CD4-positive, alpha-beta T cell treated with Interferon gamma for 1 hour (primary cell): ENCODE data around the gene APBB2.
"Not testable (repeated sequence)": the region's sequence is repeated elsewhere in the genome, so short reads cannot be mapped to it uniquely, and the experiment has no call there.

Experiments
- DNase-seq: peaks from one replicate; pipeline ENCODE4 v3.0.0-alpha.2; 2020

Gene APBB2

GRCh38 chr4:41002309-41002708, 212.0 kb downstream of the APBB2 start:
- DNase-seq = no peak

- DNase-seq = no peak
Measured at GRCh38 chr4:41000356-41000755, 214.0 kb downstream of the APBB2 start.

DNA sequence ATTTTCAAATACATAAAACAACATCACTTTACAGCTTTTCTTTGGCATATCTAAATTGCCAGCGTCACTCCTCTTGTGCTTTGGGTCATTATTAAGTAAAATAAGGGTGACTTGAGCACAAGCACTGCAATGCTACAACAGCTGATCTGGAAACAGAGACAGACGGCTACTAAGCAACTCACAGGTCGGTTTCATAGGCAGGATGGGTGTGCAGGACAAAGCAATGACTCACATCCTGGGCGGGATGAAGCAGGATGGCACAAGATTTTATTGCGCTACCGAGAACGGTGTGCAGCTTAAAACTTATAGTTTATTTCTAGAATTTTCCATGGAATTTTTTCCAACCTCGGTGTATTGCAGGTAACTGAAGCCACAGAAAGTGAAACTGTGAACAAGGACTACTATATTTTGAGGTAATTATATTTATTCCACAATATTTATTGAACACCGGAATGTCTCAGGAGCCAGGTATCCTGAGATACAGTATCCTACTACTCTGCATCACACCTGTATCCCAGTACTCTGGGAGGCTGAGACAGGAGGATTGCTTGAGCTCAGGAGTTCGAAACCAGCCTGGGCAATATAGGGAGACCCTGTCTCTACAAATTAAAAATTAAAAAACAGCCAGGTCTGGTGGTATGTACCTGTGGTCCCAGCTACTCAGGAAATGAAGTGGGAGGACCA, 215.5 kb downstream of the APBB2 start:
- peak; percentile 10 for DNase-seq

DNA sequence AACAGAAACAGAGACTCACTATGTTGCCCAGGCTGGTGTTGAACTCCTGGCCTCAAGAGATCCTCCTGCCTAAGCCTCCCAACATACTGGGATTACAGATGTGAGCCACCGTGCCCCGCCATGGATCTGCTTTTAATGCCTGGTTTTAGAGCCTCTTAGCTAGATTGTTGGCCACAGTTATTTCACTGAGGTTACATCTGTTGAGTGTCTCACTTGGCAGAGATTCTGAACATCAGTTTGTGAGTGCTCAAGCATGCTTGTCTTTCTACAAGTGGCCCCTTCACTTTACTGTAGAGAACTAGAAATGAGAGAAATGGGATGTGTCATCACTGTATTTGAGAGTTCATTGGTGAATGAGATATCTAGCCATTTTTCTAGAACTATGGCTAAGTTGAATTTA, 218.5 kb downstream of the APBB2 start:
- DNase-seq = no peak

- not testable (repeated sequence) for DNase-seq
Measured at GRCh38 chr4:40994321-40994720, 220.0 kb downstream of the APBB2 start.

GRCh38 chr4:40993296-40993693, 221.0 kb downstream of the APBB2 start:
- DNase-seq = not testable (repeated sequence)

GRCh38 chr4:40992472-40993295, 221.7 kb downstream of the APBB2 start:
- peak; percentile 14 for DNase-seq

DNA sequence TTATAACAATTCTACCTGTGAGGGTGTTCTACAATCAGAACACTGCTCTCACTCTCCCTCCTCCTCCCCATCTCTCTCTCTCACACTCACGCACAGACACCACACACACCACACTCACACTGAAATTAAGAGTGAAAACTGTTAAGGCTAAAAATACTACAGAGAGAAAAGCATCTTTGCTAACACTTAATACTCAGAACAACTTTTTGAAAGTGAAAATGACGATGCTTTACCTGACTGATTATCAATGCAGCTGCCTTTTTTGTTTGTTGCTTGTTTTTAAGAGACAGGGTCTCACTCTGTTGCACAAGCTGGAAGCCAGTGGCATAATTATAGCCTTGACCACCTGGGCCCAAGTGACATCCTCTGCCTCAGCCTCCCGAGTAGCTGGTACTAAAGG, 222.4 kb downstream of the APBB2 start:
- no peak for DNase-seq

DNA sequence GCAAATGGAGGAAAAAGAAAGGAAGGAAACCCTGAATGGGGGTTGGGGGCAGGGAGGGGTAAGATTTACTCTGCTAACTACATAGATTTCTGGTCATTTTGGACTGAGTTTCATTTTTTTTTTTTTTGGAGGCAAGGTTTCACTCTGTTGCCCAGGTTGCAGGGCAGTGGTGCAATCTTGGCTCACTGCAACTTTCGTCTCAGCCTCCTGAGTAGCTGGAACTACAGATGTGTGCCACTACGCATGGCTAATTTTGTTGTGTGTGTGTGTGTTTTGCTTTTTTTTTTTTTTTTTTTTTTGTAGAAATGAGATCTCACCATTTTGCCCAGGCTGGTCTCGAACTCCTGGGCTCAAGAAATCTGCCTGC, 223.5 kb downstream of the APBB2 start:
- no peak for DNase-seq

- DNase-seq = no peak
Measured at GRCh38 chr4:40990236-40990898, 224.0 kb downstream of the APBB2 start.

GRCh38 chr4:40987151-40987550, 227.2 kb downstream of the APBB2 start:
- DNase-seq = no peak

DNA sequence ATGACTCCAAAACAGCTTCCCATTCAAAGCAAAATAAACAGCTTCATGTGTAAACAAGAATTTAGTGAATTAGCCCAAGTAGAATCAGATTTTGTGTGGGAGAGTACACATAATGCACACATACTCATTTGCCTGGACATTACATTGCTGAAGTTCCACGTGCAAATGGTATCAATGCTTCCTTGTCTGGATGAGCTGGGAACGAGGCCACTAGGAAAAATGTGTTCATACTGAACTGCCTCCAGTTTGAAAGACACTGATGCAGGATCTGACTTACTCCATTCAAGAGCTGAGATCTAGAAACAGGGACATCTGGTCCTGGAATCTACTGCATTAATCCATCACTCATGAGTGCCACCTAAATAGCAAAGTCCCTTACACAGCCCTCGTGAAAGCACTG, 228.0 kb downstream of the APBB2 start:
- no peak for DNase-seq

GRCh38 chr4:40984051-40984450, 230.3 kb downstream of the APBB2 start:
- DNase-seq = no peak

- DNase-seq = no peak
Measured at GRCh38 chr4:40980318-40980883, 233.9 kb downstream of the APBB2 start.

DNA sequence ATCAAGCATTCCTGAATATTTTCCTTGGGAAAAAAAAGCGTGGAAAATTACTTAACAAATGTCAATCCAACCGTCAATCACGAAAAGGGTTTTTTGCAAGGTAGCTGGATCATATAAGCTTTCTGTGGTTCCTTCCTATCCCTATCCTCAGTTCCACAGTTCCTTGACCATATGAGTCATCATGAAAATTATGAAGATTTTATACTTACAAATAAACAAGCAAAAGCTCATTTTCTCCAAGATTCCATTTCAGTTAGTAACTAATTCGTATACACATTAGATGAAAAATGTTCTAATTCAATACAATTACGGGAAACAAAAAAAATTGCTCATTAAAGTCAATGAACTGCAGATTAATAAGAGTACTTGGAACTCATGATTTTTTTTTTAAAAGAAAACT, 235.8 kb downstream of the APBB2 start:
- no peak for DNase-seq

DNA sequence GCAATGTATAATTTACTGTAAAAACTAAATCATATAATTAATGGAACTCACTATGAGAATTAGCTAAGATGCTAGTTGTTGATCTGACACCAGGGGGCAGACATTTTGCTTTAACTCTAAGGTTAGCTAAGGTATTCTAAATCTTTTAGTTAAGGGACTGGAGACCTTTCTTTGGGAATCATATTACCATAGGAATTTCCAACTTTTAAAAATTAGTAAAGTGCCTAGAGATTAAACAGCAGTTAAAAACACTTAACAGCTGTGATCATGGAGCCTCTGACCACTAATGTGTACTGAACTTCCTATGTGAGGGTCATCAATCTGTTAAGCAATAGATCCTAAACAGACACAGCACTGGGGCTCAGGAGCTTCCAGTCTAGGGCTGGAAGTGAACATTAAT, 238.0 kb downstream of the APBB2 start:
- DNase-seq = no peak

DNA sequence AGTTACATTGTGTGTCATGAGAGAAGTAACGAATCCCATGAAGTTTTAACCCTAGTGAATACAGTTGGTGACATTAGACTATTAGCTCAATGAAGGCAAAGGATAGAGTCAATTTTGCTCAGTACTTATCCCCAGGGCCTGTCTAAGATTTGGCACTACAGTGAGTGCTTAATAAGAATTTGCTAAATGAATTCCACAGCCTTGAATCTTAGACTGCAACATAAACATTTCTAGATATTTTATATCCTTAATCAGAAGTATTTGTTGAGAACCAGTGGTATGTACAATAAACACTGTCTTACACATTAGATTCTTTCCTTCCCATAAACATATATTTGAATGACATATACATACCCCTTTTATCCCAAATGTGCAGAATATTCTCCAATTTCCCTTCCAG, 241.6 kb downstream of the APBB2 start:
- no peak for DNase-seq

- no peak for DNase-seq
Measured at GRCh38 chr4:40971338-40971737, 243.0 kb downstream of the APBB2 start.

GRCh38 chr4:40969501-40969900, 244.8 kb downstream of the APBB2 start:
- no peak for DNase-seq

DNA sequence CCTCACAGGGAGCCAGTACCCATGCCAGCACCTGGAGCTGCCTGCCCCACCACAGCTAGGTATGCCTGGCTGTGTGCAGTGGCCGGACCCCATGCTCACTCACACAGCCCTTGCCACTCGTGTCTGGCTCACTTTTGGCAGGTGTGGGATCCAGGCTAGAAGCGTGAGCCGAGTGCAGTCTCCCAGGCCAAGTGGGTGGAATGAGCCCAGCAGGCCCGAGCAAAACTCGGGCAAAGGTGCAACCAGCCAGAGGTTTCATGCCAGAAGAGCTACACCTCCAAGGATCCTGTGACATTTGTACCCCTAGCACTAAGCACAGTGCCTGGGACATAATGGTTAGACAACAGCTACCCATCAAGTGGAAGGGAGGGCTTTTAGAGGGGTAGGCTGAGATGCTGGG, 246.8 kb downstream of the APBB2 start:
- no peak for DNase-seq

DNA sequence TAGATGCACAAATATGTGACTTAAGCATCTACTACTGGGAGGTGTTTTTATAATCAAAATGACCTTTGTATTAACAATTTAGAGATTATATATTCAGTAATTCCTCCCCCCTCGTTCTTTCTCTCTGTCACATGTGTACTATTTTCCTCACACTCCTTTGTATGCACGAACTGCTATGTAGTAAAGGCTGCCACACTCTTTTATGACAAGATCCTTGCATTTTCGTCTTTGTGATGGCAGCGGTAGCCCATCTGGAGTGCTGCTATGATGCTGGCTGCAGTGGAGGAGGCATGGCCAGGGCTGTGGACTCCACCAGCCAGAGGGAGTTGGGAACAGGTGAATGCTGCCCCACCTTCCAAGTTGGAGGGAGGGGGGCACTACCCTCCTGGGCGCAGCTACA, 248.3 kb downstream of the APBB2 start:
- no peak for DNase-seq

DNA sequence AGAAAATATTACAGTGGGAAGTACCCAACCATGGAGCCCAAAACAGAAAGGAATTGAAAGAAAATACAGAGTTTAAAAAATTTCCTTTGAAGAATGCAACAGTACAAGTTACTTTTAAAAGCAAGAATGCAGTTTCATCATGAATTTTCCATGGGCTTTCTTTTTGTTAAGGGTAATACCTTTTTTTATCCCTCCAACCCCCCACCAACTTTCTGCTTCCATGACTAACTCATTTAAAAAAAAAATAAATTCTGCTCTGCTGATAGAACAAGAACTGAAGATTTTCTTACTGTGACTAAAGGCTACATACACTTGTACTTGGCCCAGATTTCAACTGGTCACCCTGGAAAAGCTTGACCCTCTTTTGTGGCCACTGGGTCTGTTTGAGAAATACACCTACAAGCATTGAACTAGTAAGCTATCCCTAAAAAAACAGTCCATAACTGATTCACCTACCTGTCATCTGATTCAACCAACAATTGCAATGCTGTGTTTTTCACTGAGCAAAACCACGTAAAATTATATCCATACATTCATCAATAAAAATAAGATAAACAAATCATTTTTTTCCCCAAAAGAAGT, 250.4 kb downstream of the APBB2 start:
- no peak for DNase-seq

- DNase-seq = no peak
Measured at GRCh38 chr4:40962551-40963180, 251.7 kb downstream of the APBB2 start.
